Stimulated activated CD8-positive, alpha-beta memory T cell treated with anti-CD3 and anti-CD28 coated beads, Interleukin-7, amount 100 ng/mL, for 48 hours (primary cell): ENCODE results near the gene SUPT20HL1.
"Not testable (repeated sequence)": the region's sequence is repeated elsewhere in the genome, so short reads cannot be mapped to it uniquely, and the experiment has no call there.

Experiments used
- DNase-seq, 2 donors: peaks; one replicate each; pipeline ENCODE4 v3.0.0-alpha.2; 2020; ENCODE audit warnings: low read depth in 1 of 2; ENCODE audit errors: extremely low read depth in 1 of 2

The SUPT20HL1 gene

DNA sequence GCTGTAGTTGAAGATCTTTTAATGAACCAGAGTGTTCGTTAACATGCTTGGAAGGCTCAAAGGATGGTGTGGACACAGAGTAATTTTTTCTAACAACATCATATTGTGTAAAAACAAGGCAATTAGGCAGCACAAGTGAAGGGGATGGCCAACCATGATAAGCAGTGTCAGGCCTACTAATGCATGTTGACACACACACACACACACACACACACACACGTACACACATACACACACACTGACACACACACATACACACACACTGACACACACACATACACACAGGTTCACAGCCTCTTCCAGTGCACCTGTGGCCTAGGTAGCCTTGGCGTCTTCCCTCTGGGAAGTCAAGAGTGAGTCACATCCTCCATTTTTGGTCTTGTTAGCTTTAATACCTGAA is at the start of gene SUPT20HL1:
Gene SUPT20HL1, plus strand, starts transcription at position 368 of the 400 bp plus-strand sequence. CDS start 2,122 bp downstream, outside the sequence.
- DNase-seq = no peak

DNA sequence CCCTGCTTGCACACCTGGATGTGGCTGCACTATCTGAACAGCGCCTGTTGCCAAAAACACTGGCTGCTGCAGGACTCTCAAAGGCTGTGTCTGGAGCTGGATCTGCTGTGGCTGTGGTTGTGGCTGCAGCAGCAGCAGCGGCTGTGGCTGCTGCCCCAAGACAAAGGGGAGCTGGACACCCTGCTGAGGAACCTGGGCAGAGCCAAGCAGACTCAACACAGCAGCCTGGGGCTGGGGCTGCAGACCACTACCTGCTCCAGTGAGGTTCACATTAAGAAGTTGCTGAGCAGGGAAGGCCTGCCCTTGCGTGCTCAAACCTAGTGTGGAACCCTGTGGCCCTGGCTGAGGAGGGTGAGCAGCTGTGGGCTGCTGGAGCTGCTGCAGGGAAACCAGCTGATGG is 49.5 kb upstream of the SUPT20HL1 start:
- not testable (repeated sequence) for DNase-seq

DNA sequence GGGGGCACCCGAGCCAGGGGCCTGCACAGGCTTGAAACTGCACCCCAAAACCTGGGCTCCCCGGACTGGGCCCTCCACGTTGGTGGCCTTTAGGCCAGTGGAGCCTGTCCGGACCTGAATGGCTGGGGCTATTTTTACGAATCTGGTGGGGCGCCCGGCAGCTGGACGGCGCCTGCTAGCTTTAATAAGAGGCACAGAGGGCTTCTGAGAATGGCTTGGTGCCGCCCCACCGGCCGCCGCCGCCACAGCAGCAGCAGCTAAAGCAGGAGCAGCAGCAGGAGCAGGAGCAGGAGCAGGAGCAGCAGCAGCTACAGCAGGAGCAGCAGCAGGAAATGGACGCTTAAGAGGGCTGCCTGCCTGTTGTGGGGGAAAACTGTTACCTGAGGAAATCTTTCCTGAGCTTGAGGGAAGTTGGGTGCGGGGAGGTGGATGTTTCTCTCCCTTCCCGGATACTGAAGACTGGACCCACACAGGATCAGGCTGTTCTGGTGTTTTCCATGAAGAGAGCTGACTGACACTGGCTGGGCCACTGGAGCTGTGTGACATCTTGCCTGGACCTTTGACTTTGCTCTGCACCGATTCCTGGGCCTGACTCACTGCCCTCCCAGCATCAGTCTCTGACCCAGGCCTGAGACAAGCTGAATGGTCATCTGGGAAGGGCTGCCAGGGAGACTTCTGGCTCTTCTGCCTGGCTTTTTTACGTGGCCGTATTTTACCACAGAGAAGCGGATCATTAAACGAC is 48.8 kb upstream of the SUPT20HL1 start:
- not testable (repeated sequence) for DNase-seq

DNA sequence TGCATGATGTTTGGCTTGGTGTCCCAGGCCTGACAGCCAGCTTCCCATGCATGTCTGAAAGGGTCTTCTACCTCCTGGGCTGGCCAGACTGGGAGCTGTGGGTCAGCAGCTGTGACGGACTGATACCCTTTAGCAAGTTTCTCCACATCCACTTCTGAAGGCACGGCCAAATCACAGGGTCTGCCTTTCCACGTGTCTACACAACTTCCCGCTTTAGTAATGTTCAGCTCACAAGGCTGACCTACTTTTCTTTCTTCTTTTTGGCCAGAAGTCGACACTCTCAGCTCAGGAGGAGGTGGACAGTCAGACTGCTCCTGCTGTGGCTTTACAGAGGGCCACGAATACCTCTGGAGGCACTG is 48.2 kb upstream of the SUPT20HL1 start:
- DNase-seq = not testable (repeated sequence)

DNA sequence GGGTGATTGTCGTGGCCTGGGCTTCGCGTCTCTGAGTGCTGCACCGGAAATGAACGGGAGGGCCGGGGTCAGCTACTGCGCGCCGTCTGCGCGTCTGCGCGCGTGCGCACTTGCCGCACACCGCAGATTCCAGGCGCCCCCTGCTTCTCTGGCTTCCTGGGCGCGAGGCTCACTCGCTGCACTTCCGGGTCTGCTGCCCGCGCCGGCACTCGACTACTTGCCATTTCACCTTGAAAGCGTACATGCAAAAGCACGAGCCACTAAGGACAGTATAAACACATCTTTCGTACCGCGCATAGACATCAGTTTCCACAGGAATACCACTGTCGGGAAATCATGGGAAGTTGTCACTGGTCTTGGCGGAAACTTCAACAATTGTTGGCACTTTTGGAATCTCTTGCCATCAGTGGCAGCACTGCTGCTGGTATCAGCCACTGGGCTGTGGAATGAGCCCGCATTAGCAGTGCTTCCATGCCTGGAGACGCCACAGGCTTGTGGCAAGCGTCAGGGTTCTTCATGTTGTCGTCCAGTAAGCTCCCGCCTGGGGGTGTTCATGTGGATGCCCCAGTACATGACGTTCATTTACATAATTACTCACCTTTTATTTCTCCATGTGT is 46.3 kb upstream of the SUPT20HL1 start, which contains the start of gene SUPT20HL2:
Gene SUPT20HL2, minus strand, starts transcription at position 51 of the 617 bp plus-strand sequence. CDS start 754 bp downstream, outside the sequence.
- DNase-seq = no peak

DNA sequence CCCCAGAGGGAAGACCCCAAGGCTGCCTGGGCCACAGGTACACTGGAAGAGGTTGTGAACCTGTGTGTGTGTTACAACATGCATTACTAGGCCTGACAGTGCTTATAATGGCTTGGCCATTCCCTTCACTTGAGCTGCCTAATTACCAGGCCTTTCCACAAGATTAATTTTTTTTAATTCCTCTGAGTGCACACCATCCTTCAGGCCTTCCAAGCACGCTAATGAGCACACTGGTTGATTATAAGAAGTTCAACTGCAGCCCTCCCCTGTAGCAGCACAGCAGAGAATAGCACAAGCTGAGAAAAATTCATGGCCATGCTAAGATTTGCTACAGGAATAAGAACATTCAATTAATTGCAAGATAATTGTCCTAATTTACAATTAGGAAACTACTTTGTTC is 44.3 kb upstream of the SUPT20HL1 start:
- no peak for DNase-seq

DNA sequence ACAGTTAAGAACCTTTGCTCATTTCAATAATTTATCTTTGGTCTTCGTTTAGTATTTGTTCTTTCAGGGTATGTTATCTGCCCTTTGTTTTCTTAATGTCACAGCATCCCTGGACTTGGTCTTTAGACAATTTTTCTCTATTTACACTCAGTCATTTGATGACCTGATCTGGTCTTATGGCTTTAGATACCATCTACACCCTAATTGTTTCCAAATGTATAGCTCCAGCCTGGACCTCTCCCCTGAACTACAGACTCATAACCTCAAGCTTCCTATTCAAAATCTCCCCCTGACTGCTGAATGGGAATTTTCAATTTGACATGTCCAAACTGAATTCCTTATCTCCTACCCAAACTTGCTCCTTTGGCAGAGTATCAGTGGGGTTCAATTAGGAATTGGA is 42.9 kb upstream of the SUPT20HL1 start:
- no peak for DNase-seq

DNA sequence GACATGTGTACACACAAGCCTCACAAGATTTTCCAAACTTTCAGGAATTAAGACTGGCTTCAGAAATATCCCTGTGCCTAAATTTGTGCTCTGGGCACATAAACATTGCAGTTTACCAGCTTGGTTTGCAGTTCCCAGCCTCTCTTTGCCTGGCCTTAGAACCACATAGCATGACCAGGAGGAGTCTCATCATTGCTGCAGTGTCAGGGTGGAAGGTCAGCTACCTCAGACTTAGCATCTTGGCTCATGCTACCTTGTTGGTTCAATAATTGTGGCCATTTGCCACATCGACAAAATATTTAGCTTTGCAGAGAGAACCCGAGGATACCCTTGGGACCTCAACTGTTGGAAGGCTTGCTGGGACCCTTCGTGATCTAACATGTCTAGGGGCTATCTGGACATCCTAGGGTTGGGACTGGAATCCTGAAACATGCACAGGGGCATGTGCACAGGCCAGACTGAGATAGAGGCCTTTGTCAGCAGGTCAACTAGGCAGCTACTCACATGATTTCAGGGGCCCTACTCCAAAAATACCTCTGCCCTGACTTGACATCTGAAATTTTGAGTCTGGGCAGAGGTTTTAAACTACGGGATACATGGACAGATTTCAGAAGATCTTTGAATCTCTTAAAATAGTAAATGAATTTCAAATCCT is 38.6 kb upstream of the SUPT20HL1 start:
- no peak for DNase-seq

DNA sequence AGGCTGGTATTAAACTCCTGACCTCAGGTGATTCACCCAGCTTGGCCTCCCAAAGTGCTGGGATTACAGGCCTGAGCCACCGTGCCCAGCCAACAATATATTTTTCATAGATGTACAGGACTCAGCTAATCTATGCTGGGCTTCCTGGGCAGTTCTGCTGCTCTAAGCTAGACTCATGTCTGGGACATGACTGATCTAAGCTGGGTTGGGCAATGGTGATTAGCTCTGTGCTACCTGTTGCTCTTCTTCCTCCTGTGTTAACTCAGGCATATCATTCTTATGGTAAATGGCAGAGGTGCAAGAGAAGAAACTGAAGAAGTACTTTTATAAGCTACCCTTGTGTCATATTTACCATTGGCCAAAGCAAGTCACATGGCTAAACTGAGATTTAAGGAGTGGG is 35.2 kb upstream of the SUPT20HL1 start:
- DNase-seq = no peak

DNA sequence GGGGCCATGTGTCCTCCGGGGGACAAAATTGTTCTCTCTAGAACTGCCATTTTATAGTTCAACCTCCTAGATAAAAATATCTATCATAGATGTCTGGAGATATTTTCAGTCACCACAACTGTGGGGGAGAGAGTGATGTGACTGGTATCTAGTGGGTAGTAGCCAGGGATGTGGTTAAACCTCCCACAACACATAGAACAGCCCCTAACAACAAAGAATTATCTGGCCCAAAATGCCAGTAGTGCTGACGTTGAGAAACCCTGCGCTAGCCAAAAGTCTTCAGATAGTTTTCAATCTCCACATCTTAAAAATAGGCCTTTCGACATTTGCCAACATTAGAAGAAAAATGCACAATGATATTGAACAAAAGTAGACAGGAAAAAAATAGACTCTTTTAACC is 27.6 kb upstream of the SUPT20HL1 start:
- DNase-seq = no peak

DNA sequence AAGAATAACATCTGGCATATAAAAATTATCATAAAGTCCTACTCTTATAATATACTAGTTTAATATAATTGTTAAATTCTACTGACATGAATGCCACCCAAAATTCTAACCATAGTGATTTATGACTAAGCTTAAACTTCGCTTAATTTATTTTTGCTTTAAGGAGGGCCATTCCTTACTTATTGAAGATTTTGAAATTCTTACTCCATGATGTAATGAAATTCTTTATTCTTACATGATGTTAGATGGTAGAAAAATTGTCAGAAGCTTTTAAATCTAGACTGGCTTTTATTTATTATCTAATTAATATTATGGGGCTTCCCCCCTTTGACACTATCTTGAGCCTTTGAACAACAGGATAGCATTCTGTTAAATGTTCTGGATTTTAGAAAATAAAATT is 27.1 kb upstream of the SUPT20HL1 start:
- DNase-seq = no peak

DNA sequence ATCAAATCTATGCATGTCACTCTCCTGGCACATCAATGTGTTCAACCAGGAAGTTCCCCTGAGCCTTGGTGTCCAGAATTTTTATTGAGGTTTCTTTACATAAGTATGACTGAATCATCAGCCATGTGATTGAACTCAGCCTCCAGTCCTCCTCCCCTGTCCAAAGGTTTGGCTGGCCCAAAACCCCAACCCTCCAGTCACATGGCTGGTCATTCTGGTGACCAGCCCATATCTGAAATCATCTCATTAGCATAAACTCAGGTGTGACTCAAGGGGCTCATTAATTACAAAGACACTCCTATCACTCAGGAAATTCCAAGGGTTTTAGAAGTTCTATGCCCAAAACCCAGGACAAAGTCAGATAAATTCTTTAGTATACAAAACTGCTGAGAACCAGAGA is 26.0 kb upstream of the SUPT20HL1 start:
- DNase-seq = no peak

DNA sequence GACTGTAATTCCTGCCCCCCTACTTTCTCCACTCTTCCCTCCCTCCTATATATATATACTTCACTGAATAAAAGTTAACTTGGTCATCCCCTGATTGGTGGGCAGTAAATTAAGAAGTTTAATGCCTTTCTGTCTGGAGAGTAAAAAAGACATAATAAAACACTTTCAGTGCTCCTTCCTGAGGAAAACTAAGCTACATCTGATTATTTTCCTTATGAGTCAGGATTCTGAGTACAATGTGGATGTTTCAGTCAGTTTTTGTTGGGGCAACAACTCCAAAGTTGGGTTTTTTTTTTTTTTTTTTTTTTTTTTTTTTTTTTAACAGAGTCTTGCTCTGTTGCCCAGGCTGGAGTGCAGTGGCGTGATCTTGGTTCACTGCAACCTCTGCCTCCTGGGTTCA is 24.6 kb upstream of the SUPT20HL1 start:
- DNase-seq = no peak

DNA sequence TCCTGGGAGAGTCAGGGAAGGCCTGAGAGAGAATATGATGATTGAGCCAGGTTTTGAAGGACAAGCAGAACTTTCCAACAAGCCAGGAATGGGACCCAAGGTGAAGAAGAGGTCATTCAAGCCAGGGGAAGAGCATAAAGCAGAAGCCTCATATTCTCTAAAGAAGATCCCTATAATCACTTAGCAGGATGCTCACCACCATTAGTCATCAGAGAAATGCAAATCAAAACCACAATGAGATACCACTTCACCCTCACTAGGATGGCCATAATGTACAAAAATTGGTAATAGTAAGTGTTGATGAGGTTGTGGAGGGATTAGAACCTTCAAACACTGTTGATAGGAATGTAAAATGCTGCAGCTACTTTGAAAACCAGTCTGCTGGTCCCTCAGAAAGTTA is 20.5 kb upstream of the SUPT20HL1 start:
- DNase-seq = no peak

DNA sequence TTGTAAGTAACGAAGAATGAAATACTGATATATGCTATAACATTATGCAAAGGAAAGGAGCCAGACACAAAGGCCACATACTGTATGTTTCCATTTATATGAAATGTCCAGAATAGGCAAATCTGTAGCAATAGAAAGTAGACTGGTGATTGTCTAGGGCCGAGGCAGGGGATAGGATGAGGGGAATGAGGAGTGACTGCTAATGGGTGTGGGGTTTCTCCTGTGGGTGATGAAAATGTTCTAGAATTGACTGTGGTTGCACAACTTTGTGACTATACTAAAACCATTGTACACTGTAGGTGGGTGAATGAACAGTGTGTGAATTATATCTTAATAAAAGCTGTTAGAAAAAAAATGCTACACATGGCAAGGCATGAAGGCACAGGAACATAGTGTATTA is 19.9 kb upstream of the SUPT20HL1 start:
- no peak for DNase-seq

DNA sequence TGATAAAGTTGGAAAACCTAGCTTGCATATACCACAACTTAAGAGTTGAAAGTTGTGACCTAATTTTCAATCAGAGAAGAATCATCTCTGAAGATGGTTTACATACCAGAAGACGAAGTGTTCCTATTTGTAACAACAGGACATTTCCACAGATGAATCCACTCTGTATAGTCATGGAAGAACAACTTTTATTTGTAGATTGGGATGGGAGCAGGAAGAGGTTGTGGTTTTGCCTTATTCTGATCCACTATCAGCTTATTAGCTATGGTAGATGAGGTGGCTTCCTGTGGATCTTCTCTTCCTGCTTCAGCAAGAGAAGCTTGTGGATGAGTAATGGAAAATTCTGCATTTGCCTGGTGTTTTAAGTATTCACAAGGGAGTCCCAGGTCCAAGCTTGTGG is 18.6 kb upstream of the SUPT20HL1 start:
- DNase-seq = no peak

DNA sequence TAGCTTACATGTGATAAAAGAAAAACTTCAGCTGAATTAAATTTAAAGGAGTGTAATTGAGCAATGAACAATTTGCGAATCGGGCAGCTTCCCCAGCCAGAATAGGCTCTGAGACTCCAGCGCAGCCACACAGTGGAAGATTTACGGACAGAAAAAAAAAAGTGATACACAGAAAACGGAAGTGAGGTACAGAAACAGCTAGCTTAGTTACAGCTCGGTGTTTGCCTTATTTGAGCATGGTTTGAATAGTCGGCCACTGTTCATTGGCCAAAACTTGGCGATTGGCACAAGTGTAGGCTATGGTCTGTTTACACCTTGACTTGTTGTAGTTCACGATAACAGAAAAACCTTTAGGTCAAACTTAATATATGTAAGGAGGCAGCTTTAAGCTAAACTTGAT is 16.7 kb upstream of the SUPT20HL1 start:
- no peak for DNase-seq

DNA sequence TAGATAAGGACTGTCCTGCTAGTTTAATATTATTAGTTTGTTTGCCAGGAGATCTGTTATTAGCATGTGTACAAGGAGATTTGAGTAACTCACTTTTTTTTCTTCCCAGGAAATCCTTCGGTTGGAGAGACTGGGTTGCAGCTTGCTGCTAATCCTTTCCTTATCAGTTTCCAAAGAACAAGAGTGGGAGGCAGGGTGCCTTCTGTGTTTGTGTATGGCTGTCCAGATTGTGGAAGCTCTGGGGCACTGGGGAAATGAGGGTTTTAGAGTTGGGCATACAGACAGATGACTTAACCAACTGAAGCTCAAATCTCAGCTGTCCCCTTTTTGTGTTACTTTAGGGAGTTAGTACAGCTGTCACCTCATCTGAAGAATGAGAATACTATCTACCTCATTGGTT is 12.6 kb upstream of the SUPT20HL1 start:
- DNase-seq = no peak

DNA sequence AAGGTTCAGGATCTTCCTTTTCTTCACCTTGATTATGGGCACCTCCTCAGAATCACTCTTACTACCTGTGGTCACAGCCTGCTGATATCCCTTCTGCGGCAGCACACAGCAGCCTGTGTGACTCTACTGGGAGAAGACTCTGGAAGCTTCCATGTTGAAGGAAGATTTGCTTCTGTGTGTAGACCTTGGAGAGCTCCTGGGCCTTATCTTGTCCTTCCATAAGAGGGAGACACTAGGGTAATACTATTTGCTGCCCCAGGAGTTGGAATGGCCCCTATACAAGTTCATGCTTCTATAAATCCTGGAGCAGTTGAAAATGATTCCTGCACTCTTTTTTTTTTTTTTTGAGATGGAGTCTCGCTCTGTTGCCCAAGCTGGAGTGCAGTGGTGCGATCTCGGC is 10.2 kb upstream of the SUPT20HL1 start:
- DNase-seq = no peak

DNA sequence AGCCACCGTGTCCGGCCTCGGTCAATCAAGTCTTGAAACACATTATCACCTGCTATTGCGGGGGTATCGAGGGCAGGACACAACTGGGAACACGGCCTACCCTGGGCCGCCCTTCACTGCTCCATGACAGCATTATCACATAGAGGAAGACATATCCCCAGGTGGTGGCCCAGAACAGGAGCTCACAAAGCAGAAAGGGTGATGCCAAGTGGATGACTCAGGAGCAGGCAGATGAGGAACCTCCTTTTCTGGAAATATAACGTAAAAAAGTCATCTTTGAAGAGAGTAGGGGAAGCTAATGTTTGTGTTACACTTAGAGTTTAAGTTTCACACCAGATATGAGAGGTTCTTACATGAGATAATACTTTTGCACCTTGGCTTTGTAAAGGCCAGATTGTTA is 5.3 kb upstream of the SUPT20HL1 start:
- no peak for DNase-seq

DNA sequence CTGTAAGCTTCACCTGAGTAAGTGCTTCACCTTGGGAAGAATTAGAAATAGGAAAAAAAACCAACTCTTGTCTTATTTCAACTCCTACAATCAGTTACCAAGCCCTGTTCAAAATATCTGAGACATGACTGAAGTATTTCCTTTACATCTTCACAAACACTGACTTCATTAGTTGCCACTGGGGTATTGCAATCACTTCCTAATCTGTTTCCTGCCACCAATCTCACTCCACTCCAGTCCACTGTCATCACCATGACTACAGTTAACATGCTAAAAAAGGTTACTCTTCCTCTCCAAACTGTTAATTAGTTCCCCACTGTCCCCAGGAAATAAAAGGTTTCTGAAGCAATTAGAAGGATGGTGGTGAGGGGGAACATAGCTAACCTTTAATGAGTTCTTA is 3.3 kb upstream of the SUPT20HL1 start:
- no peak for DNase-seq

DNA sequence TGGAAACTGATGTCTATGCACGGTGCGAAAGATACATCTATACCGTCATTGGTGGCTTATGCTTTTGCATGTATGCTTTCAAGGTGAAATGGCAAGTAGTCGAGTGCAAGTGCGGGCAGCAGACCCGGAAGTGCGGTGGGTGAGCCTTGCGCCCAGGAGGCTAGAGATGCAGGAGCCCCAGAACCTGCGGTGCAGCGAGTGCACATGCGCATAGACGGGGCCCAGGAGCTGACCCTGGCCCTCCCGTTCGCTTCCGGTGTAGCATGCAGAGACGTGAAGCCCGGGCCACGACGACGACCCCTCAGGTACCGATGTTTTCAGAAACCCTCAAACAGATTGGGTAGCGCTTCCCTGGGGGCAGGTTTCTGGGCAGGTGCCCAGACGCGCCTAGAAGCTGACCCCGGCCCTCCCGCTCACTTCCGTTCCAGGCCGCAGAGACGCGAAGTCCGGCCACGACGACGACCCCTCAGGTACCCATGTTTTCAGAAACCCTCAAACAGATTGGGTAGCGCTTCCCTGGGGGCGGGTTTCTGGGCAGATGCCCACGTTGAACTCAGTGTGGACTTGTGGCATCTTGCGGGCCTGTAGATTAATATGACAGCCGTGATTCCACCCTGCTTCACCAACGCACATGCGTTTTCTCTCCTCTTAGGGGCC is 1.8 kb downstream of the SUPT20HL1 start:
- DNase-seq = not testable (repeated sequence)
